ENCODE measurements around the gene C11orf58.

C11orf58 gene

GRCh38 chr11:16767957-16768356, 29.5 kb downstream of the C11orf58 start:
- DNase-seq (ENCODE audit: low spot score): no peak

- no peak for DNase-seq (ENCODE audit: low spot score)
These were observed 30.9 kb downstream of the C11orf58 start for GRCh38 chr11:16769386-16769785.

- no peak for DNase-seq (ENCODE audit: low spot score)
These were observed 31.6 kb downstream of the C11orf58 start for GRCh38 chr11:16770016-16770415.

GRCh38 chr11:16771350-16772140, 33.1 kb downstream of the C11orf58 start:
- no peak for DNase-seq (ENCODE audit: low spot score)

GRCh38 chr11:16772141-16772512, 33.7 kb downstream of the C11orf58 start:
- no peak for DNase-seq (ENCODE audit: low spot score)

GRCh38 chr11:16773981-16774935, 35.8 kb downstream of the C11orf58 start:
- DNase-seq (ENCODE audit: low spot score): no peak

- no peak for DNase-seq (ENCODE audit: low spot score)
These were observed 36.6 kb downstream of the C11orf58 start for GRCh38 chr11:16774936-16775613.

DNA sequence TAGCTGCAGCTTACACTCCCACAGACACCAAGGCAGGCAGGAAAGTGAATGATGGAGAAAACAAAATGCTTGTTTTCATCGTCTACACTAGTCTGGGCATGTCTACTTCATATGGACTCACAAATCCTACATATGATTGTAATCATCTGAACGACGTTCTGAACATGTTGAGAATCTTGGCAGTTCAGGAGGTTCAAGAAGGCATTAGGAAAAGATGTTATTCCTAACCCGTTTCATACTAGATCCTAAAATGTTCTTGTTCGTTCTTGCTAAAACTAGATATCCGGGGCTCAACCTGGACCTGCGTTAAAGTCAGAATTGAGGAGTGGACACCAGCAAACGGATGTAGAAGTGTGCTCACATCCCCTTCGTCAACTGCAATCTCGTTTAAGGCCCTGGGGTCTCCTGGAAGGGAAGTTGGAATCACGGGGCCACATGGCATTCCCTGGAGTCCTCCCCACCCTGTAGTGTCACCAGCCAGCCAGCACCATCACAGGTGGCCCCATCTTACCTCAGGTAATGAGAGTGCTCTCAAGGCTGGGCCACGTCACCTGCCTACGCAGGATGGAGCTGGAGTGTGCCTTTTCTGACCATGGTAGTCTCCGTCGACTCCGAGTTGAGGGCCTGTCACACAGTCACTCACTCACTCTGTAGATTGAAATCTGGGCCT, 37.3 kb downstream of the C11orf58 start:
- DNase-seq (ENCODE audit: low spot score): no peak

DNA sequence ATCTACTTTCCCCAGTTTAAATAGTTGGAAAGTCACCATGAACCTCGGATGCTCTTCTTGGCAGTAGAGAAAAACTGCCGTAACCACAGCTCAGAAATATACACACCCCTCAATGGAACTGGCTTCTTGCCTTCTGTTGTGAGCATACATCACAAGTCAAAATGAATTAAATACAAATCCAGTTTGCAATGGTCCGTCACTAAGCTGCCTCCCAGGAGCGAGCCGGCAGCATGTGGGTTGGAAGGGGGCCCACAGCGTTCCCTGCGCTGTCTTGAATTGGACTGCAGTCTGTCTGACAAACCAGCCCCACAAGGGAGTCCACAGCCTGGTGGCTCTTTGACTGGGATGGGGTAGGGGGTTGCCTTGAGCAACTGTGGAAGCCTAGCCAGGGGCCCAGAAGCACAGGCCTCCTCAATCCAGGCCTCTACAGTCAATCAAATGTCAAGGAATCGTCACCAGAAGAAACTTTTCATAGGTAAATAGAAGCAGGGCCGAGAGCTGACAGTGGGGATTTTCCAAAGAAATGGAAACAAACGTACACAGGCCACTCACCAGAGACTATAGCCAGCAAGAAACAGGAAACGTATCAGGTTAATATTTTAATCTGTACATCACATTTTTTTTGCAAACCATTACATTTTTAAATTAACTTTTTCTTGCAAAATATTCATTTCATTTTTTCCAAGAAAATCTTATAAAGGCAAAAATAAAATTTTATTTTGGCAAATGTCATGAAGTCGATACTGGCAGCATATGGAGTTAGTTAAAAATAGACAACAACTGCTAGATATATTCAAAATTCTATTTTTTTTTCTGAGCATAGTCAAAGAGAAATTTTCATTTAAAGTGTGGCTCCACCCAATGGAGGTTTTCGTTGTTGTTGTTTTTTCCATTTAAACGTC, 38.5 kb downstream of the C11orf58 start:
- DNase-seq (ENCODE audit: low spot score): no peak

DNA sequence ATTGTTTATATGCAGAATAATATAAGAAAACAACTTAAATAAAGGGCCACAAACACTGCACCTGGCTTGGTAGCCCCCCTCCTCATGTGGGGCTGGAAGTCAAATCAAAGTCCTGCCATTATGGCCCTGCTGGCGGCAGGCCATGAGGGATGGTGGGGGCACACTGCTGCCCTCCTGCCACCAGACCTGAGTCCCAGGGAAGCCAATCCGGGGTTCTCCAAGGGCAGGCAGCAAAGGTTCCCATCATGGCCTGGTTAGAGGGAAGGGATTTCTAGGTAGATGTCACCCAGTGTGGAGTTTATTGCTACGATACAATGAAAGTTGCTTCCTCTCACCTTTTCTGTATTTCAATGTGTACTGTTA, 39.1 kb downstream of the C11orf58 start:
- no peak for DNase-seq (ENCODE audit: low spot score)

DNA sequence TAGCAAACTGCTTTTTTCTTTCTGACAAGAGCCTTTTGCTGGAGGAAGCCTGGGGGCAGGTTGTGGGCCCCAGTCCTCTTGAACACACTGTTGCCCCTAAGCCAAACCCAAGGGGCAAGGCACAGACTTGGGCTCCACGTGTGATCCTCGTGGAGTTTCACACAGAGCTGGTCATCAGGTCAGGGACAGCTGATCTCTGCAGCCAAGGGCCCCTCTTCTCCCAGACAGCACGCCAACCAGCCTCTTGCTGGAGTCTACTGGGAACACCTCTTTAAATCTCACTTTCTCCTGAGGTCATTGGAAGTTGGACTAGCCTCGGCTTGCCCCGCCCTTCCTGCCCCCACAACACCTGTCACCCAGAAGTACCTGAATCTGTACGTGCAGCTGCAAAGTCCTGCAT, 39.8 kb downstream of the C11orf58 start:
- DNase-seq (ENCODE audit: low spot score): no peak

DNA sequence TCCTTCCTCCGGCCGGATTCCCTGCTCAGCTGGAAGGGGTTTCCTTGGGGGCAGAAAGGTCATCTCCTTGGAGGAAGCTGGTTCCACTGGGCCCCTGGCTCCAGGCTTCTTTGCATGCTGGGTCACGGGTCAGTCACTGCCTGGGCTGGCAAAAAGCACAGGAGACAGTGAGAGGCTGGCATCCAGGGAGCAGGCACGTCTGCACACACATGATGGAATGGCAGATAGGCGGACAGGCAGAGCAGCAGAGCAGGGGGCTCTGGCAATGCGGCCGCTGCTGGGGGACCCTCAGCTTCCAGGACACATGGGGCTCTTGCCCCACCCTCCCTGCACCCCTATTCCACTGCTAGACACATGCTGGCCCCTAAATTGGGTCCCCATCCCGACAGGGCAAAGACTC, 40.4 kb downstream of the C11orf58 start:
- no peak for DNase-seq (ENCODE audit: low spot score)

DNA sequence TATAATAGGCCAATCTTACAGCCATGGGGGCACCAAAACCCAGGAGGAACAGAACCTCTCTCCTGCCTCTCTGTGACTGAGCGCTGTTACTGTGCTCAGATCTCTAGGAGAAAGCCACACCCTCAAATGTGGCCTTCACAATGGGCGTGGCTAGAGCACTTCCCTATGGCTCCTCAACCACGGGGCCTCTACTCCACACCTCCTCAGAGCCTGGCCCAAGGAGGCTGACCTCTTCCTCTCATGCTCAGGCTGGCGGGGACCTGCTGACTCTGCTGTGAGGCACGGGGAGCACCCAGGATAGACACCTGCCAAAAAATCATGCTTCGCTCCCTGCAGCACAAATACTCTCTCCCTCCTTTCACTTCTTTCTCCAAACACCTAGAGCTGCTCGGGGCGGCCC, 41.0 kb downstream of the C11orf58 start:
- no peak for DNase-seq (ENCODE audit: low spot score)

- DNase-seq (ENCODE audit: low spot score): no peak
These were observed 41.7 kb downstream of the C11orf58 start for GRCh38 chr11:16780146-16780545.

GRCh38 chr11:16780698-16781550, 42.5 kb downstream of the C11orf58 start:
- no peak for DNase-seq (ENCODE audit: low spot score)

- DNase-seq (ENCODE audit: low spot score): no peak
These were observed 43.8 kb downstream of the C11orf58 start for GRCh38 chr11:16781936-16782919.

GRCh38 chr11:16783321-16783801, 44.9 kb downstream of the C11orf58 start:
- DNase-seq (ENCODE audit: low spot score): no peak

GRCh38 chr11:16784097-16784496, 45.6 kb downstream of the C11orf58 start:
- no peak for DNase-seq (ENCODE audit: low spot score)

GRCh38 chr11:16784666-16785065, 46.2 kb downstream of the C11orf58 start:
- no peak for DNase-seq (ENCODE audit: low spot score)
